Stimulated activated CD8-positive, alpha-beta memory T cell treated with anti-CD3 and anti-CD28 coated beads, Interleukin-4, amount 100 ng/mL, for 4 hours (primary cell): ENCODE results near the gene ACSL1.

Experiments
- DNase-seq, 2 donors: peaks; one replicate each; pipeline ENCODE4 v3.0.0-alpha.2; 2020; ENCODE audit warnings: low read depth in 2 of 2, low spot score in 1 of 2

ACSL1 gene, protein sequence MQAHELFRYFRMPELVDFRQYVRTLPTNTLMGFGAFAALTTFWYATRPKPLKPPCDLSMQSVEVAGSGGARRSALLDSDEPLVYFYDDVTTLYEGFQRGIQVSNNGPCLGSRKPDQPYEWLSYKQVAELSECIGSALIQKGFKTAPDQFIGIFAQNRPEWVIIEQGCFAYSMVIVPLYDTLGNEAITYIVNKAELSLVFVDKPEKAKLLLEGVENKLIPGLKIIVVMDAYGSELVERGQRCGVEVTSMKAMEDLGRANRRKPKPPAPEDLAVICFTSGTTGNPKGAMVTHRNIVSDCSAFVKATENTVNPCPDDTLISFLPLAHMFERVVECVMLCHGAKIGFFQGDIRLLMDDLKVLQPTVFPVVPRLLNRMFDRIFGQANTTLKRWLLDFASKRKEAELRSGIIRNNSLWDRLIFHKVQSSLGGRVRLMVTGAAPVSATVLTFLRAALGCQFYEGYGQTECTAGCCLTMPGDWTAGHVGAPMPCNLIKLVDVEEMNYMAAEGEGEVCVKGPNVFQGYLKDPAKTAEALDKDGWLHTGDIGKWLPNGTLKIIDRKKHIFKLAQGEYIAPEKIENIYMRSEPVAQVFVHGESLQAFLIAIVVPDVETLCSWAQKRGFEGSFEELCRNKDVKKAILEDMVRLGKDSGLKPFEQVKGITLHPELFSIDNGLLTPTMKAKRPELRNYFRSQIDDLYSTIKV

DNA sequence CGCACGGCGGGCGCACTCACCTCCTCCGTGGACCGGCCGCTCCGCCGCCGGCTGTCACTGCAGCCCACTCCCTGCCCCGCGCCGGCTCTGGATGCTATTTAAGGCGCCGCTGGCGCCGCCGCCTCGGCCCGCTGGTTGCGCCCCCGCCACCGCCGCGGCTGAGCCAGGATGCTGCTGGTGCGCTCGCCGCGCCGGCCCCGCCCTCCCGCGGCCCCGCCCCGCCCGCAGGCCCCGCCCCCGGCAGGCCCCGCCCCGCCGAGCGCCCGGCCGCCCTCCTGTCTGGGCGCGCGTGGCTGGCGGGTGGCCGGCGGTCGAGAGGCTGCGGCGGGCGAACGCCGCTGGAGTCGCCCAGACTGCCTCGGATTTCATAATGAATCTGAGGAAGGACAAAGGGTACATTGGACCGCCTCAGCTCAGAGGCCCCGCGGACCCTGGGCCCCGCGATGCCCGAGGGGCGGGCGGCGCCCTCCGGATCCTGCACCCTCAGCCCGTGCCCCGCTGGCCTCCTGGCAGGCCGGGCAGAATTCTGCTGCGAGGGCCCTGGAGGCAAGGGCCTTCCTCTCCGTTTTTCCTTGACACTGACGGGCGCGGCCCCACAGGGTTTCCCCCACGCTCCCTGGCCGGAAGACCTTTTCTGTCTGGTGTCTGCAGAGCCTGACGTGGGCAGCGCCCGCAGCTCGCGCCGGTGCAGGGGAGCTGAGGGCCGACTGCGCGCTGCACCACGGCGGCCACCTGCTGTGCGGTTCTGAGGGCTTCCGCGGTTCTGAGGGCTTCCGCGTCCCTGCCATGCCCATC, at the start of gene ACSL1:
TSS of gene ACSL1 (minus strand) at position 73 of the 795 bp plus-strand sequence. CDS start 22,454 bp downstream, outside the sequence.
- peak; percentile 52 to 69 for DNase-seq

GRCh38 chr4:184873054-184873453, 47.3 kb upstream of the ACSL1 start:
- DNase-seq: no peak

DNA sequence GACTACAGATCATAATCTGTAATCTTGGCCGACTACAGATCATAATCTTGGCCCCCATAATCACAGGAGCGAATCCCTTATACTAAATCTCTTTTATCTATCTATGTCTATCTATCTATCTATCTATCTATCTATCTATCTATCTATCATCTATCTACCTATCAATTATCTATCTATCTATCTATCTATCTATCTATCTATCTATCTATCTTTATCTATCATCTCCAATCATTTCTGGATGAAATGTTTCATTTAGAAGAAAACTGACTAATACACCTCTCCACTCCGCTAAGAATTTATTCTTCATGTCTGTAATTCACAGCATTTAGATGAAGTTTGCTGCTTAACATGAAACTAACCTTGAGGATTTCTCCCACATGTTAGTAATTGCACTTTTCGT, 45.0 kb upstream of the ACSL1 start:
- no peak for DNase-seq

DNA sequence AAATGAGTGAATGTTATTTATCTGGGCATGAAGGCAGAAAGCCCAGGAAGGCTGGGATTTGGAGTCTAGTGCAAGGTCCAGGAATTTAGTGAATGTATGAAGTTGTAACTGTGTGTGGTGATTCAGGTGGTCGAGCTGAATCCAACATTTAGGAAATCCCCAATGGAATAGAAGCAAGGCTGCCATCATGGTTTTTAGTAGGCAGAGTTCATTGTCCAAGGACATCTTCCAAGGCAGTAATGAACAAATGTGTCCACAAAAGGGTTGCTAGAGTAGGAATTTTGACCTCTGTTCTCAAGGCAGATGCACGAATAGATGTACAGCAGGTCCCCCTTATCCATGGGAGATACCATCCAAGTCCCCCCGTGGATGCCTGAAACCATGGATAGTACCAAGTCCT, 42.9 kb upstream of the ACSL1 start:
- DNase-seq: no peak

DNA sequence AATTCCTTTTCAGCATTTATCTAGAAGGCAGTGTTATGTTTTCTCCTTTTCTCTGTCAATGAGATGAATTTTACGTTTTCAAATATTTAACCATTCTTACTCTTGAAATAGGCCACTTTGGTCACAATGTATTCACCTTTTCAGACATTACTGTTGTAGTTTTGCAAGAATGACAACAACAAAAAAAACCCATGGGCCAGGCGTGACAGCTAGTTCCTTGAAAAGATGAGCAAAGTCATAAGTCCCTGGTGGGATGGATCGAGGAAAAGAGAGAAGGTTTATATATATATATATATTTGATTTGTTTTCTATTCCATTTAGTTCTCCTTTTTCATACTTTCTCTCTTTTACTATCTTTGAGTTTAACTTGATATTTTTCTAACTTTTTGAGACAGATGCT, 38.1 kb upstream of the ACSL1 start:
- no peak for DNase-seq

DNA sequence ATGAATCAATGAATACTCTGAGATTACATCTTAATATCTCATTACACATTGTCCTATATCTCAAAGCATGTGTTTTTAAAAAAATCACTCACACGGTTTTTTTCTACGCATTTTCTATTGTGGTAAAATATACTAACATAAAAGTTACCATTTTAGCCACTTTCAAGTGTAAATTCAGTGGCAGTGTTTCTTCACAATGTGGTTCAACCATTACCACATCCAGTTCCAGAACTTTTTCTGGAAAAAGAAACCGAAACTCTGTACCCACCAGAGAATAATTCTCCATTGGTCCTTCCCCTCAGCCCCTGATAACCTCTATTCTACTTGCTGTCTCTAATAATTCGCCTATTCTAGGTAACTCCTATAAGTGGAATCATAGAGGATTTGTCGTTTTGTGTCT, 35.3 kb upstream of the ACSL1 start:
- no peak for DNase-seq

GRCh38 chr4:184860018-184860779, 34.4 kb upstream of the ACSL1 start:
- no peak for DNase-seq

GRCh38 chr4:184857441-184858121, 31.8 kb upstream of the ACSL1 start:
- DNase-seq: no peak

- DNase-seq: no peak
These were observed 30.5 kb upstream of the ACSL1 start for GRCh38 chr4:184856277-184856609.

DNA sequence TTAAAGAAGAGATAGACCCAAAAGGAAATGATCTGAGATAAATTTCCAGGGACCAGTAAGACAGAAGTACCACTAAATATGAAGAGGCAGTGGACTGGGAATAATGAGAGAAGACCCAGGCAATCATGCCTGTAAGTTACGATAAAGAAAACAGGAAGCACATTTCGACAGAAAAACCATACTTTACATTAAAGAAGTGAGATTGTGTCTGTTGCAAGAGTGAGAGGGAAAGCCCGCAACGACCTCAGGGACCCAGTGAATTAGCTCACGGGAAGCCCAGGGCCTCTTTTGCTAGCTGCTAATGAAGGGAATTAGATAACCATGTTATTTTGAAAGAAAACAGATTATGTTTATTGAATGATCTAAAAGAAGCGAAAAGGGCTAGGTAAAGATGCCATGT, 28.9 kb upstream of the ACSL1 start:
- DNase-seq: no peak

DNA sequence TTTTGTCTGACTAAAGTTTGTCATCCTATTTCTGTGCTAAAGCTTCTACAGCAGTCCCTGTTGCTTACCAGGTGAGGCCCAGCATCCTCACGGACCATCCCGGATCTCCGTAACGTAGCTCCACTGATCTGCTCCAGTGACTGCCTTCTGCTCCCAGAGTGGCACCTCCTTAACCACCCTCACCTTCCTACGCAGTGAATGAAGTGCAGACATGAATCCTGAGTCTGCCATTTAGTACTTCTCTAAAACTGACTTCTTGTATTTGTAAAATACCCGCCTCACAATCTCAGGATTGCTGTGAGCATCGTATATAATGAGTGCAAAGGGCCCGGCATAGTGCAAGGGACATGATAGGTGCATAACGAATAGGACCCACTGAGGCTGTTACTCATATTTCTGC, 27.7 kb upstream of the ACSL1 start:
- DNase-seq: no peak

DNA sequence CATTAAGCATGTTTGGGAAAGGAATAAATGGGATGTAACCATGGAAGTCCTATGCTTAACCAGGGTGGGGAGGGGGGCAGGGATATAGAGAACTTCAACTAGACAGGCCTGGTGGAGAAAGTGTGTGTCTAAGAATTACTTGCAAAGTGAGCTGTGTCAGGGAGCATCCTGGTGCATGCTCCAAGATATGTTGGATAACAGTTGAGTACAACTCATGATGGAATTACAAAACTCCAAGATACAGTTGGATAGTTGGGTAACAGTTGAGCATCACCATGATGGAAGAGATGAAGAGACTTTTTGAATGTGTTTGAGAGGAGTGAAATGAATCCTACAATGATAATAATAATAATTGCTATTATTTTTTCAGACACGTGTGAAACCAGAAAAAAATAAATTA, 26.1 kb upstream of the ACSL1 start:
- no peak for DNase-seq

DNA sequence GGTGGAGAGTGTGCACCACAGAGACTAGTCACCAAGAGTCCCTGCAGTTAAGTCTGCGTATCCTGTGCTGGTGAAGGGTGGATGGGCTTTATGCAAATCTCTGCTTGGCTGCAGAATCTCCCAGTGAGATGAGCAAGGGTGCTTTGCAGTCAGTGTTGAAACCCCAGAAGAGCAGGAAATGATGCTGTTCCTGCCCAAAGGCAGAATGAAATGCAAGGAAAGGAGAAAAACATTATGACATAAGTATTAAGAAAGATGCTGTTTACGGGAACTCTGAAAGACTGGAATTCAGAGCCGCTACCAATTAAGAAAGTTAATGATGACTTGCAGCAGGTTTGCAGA, 25.4 kb upstream of the ACSL1 start:
- no peak for DNase-seq

GRCh38 chr4:184850431-184851199, 24.8 kb upstream of the ACSL1 start:
- DNase-seq: no peak

GRCh38 chr4:184850018-184850417, 24.2 kb upstream of the ACSL1 start:
- no peak for DNase-seq

- DNase-seq: no peak
These were observed 23.4 kb upstream of the ACSL1 start for GRCh38 chr4:184849185-184849584.

GRCh38 chr4:184848510-184848909, 22.7 kb upstream of the ACSL1 start:
- DNase-seq: no peak

GRCh38 chr4:184846531-184846930, 20.8 kb upstream of the ACSL1 start:
- no peak for DNase-seq

DNA sequence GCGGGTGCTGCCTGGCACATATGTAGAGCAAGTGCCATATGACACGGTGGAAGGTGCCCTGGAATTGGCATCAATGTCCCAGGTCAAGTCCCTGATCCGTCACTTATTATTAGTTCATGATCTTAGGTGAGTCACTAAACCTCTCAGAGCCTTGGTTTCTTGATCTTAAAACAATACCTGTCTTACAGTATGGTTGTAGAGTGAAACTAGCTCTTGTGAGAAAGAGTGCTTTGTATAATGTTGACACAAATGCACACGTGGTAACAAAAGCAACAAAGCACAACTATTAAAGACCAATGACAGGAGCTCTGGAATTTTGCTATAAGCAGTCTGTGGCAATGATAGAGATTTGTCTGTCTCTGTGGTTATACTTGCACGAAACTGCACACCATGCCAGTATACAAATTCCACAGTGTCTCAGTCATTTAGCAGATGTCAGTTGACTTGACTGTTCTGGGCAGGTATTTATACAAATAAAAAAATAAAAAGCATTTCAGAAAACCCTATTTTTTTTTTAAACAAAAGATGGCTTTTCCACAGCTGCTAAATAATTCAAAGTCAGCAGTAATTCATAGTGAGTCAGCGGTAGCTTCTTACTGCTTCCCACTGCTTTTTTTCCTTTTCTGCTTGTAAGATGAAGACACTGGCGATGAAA, 19.7 kb upstream of the ACSL1 start:
- no peak for DNase-seq

GRCh38 chr4:184844742-184845141, 19.0 kb upstream of the ACSL1 start:
- no peak for DNase-seq
